ENCODE results near the gene SCML2.

DNA sequence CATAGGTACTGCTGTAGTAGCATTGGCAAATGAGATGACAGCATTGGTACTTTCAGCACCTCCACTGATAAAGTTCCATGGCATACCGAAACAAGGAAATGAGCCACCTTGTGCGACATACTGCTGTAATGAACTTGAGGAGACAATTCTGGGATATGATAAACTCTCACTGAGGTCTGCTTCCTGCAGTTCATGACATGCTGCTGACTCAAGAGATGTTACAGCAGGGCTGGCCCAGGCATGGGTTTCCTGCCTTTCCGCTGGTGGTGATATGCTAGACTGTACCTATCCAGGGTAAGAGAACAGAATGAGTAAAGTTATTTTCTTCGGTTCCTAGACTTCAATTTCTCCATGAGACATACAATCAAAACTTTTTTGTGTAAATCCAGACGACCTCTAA, 150.9 kb downstream of the SCML2 start:
- TF ChIP-seq, protein P1, sequence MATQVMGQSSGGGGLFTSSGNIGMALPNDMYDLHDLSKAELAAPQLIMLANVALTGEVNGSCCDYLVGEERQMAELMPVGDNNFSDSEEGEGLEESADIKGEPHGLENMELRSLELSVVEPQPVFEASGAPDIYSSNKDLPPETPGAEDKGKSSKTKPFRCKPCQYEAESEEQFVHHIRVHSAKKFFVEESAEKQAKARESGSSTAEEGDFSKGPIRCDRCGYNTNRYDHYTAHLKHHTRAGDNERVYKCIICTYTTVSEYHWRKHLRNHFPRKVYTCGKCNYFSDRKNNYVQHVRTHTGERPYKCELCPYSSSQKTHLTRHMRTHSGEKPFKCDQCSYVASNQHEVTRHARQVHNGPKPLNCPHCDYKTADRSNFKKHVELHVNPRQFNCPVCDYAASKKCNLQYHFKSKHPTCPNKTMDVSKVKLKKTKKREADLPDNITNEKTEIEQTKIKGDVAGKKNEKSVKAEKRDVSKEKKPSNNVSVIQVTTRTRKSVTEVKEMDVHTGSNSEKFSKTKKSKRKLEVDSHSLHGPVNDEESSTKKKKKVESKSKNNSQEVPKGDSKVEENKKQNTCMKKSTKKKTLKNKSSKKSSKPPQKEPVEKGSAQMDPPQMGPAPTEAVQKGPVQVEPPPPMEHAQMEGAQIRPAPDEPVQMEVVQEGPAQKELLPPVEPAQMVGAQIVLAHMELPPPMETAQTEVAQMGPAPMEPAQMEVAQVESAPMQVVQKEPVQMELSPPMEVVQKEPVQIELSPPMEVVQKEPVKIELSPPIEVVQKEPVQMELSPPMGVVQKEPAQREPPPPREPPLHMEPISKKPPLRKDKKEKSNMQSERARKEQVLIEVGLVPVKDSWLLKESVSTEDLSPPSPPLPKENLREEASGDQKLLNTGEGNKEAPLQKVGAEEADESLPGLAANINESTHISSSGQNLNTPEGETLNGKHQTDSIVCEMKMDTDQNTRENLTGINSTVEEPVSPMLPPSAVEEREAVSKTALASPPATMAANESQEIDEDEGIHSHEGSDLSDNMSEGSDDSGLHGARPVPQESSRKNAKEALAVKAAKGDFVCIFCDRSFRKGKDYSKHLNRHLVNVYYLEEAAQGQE (IDR thresholded peaks at IDR 0.05; ENCODE audit: unreplicated experiment), result no peak
- TF ChIP-seq EZH2 (IDR thresholded peaks at IDR 0.05; ENCODE audit: low read depth, unreplicated experiment) (no peak), EZH2phosphoT487 (IDR thresholded peaks at IDR 0.05; ENCODE audit: unreplicated experiment) (no peak), POLR2AphosphoS5 (IDR thresholded peaks at IDR 0.05; ENCODE audit: low read depth) (no peak), CREB1 (CRISPR knock-in tag; IDR thresholded peaks at IDR 0.05; ENCODE audit: low read depth) (no peak), JUNB (IDR thresholded peaks at IDR 0.05; ENCODE audit: unreplicated experiment) (no peak)
- TF ChIP-seq, protein P2, sequence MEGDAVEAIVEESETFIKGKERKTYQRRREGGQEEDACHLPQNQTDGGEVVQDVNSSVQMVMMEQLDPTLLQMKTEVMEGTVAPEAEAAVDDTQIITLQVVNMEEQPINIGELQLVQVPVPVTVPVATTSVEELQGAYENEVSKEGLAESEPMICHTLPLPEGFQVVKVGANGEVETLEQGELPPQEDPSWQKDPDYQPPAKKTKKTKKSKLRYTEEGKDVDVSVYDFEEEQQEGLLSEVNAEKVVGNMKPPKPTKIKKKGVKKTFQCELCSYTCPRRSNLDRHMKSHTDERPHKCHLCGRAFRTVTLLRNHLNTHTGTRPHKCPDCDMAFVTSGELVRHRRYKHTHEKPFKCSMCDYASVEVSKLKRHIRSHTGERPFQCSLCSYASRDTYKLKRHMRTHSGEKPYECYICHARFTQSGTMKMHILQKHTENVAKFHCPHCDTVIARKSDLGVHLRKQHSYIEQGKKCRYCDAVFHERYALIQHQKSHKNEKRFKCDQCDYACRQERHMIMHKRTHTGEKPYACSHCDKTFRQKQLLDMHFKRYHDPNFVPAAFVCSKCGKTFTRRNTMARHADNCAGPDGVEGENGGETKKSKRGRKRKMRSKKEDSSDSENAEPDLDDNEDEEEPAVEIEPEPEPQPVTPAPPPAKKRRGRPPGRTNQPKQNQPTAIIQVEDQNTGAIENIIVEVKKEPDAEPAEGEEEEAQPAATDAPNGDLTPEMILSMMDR (conservative IDR thresholded peaks at IDR 0.05; ENCODE audit: low read depth in 2 of 2), result no peak
